Testis (tissue), 3 donors: ENCODE results near the gene IL7R. TPM values are rescaled to one million over a fixed set of nuclear protein-coding genes. Genes with fewer than 3 reads are reported as not detected.
"Not testable (repeated sequence)": the region's sequence is repeated elsewhere in the genome, so short reads cannot be mapped to it uniquely, and the experiment has no call there.

Experiments
- DNase-seq: peaks from one replicate; pipeline ENCODE4 v3.0.0-alpha.2; 2019
- H3K27ac ChIP-seq, 2 donors: fragments of 200-600 bp; sonication (generic); one replicate each; pipeline ENCODE4 v1.5.1; 2019
- H3K27me3 ChIP-seq: fragments of 200-600 bp; sonication (generic); one replicate; pipeline ENCODE4 v1.5.1; 2019
- H3K36me3 ChIP-seq: fragments of 200-600 bp; sonication (generic); one replicate; pipeline ENCODE4 v1.5.1; 2017; ENCODE audit warnings: low read depth; ENCODE audit errors: missing control alignments
- H3K4me1 ChIP-seq: fragments of 200-600 bp; sonication (generic); one replicate; pipeline ENCODE4 v1.5.1; 2019
- H3K4me3 ChIP-seq, 2 donors: fragments of 200-600 bp; sonication (generic); one replicate each; pipeline ENCODE4 v1.5.1; 2017 to 2019
- H3K9me3 ChIP-seq: fragments of 200-600 bp; sonication (generic); one replicate; pipeline ENCODE4 v1.5.1; 2017
- POLR2A ChIP-seq: fragments of 450-650 bp; IDR thresholded peaks from one replicate; pipeline ENCODE4 v1.6.1; 2017; ENCODE audit warnings: antibody characterized with exemption, mild to moderate bottlenecking, moderate library complexity
- WGBS, 2 donors: methylation state at CpG; one replicate each; pipeline ENCODE4 v1.1.5; 2018; 5-methylcytosine and 5-hydroxymethylcytosine counted together
- intact Hi-C: fragments of 100-400 bp; cut with DNase I; formaldehyde crosslinking; loops from one replicate; pipeline ENCODE4 v1.15.1; 2023; ENCODE audit warnings: low total_unique reads
- polyA plus RNA-seq: library from polyadenylated mRNA; stranded (reverse); fragments of 350-450 nt; fragmentation: Illumina TruSeq; extraction: RNeasy Lipid Tissue Mini Kit (QIAGEN cat#74804); gene quantifications from one replicate; pipeline ENCODE4 v1.2.3, GENCODE V29; 2014; ENCODE audit warnings: low read depth, low replicate concordance; ENCODE audit not compliant: insufficient read depth
- total RNA-seq, 2 donors: library from RNA; depleted of rRNA; stranded (reverse); fragments of >200 nt; gene quantifications; one replicate each; pipeline ENCODE4 v1.2.3, GENCODE V29; 2016
- TF ChIP-seq, protein P1 (sequence below), 3 experiments: fragments of 450-650 bp in 2 of 3; fragments of 200-600 bp in 1 of 3; sonication (generic) in 1 of 3; IDR thresholded peaks; one replicate each; pipeline ENCODE4 v1.5.1; 2016 to 2019; ENCODE audit warnings: antibody characterized with exemption in 3 of 3, mild to moderate bottlenecking in 2 of 3, moderate library complexity in 1 of 3

Gene IL7R
- total and polyA plus RNA-seq, 3 donors from 2014 or later = 7.6 to 17.5 (median 12.1) TPM

DNA sequence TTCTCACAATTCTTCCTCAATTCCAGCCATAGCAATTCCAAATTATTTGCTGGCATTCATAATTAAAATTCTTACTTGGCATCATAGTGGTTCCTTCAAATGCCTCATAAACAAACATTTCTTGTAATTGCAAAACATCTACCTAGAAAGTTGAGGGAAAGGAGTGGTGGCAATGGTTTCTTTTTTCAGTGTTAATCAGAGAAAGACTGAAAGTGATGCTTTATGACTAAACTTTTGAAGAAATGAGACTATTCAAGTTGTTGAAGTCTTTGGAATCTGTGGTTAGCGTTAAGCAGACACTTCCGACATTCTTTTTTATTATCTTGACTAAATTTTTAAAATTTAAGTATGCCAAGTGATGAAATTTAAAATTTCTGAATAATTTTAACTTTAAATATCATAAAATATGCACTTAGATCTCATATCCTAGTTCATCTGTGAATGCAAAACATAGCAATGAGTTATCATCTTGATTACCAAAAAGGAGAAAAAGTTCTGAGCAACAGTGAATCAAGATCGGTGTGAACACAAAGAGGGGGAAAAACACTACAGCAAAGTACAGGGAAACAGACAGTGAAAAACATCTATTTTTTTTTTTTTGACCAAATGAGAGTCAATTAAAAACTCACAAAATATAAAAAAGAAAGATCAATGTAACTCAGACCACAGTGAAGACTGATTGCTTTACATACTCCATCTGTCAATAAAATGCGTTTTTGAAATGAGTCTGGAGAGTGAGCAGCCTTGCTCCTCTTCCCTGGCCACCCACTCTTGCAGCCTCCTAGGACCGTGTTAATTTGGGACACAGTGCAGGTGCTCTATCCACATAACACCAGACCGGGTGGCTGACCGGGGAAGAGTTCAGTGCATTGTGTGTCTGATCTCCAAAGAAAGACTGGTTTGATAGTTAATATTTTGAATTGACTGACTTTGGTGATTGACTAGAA lies 20.6 kb upstream of the IL7R start:
- H3K4me3 ChIP-seq = no peak overlapping the region
- WGBS, 2 donors = 86% methylated on average over 7 of the region's 7 CpGs
- TF ChIP-seq POLR2A = no peak
- TF ChIP-seq, protein P1, sequence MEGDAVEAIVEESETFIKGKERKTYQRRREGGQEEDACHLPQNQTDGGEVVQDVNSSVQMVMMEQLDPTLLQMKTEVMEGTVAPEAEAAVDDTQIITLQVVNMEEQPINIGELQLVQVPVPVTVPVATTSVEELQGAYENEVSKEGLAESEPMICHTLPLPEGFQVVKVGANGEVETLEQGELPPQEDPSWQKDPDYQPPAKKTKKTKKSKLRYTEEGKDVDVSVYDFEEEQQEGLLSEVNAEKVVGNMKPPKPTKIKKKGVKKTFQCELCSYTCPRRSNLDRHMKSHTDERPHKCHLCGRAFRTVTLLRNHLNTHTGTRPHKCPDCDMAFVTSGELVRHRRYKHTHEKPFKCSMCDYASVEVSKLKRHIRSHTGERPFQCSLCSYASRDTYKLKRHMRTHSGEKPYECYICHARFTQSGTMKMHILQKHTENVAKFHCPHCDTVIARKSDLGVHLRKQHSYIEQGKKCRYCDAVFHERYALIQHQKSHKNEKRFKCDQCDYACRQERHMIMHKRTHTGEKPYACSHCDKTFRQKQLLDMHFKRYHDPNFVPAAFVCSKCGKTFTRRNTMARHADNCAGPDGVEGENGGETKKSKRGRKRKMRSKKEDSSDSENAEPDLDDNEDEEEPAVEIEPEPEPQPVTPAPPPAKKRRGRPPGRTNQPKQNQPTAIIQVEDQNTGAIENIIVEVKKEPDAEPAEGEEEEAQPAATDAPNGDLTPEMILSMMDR (IDR thresholded peaks at IDR 0.05) = no peak
- H3K4me1 ChIP-seq = no peaks in the 10 kb centered on the region
- no peaks in the 10 kb centered on the region for H3K9me3 ChIP-seq
- DNase-seq = no peak
- H3K27me3 ChIP-seq = no peaks in the 10 kb centered on the region
- H3K27ac ChIP-seq = no peak overlapping the region
- no peaks in the 10 kb centered on the region for H3K36me3 ChIP-seq
- intact Hi-C loops = no loop called here

DNA sequence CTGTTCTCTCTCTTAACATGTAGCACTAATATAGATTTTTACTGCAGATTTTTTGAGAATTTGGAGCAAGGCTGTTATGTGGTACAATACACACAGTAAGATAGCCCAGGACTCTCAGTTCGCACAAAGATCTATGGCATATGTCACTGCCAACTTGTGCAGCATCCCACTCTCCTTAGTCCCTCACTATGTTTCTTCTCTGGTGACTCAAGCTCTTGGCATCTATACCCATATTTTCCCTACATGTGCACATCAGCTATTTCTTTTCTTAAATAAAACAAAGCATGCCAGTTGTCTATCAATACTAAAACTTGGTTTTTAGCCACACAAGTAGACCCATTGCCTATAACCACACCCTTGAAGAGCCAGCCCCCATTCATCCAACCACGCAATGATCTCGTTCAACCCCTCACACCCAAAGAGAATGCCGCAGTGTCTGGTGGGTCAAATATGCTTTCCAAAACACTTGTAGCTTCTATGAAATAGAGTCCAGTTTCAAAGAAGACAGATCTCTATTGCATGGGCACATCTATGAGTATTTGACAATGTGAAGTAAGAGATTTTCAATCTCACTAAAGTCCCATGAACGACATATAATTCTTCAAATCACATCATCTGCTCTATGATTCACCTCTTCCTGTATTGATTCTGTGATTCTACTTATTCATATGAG lies 18.2 kb upstream of the IL7R start:
- H3K4me1 ChIP-seq = no peaks in the 10 kb centered on the region
- TF ChIP-seq, protein P1 (IDR thresholded peaks at IDR 0.05) = no peak
- no peak for TF ChIP-seq POLR2A
- WGBS, 2 donors = 94% methylated on average over 5 of the region's 5 CpGs
- no peak overlapping the region for H3K4me3 ChIP-seq
- H3K9me3 ChIP-seq = no peaks in the 10 kb centered on the region
- intact Hi-C loops = no loop called here
- H3K27me3 ChIP-seq = no peaks in the 10 kb centered on the region
- no peak overlapping the region for H3K27ac ChIP-seq
- no peaks in the 10 kb centered on the region for H3K36me3 ChIP-seq
- no peak for DNase-seq

DNA sequence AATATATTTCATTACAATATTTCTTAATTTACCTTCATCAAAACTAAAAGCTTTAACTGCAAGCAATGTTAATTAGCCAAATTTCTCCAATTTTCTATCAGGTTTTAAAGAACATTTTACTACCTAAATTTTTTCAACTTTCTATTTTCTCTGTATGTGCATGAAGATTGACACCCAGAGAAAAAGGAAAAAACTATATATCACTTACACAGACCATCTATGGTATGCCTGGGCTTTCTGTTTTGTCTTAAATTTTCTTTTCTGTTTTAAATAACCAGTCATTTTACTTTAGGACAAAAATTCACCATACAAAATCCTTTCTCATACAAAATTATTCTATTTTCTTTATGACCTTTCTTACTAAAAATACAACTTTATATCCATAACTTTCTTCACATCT lies 13.8 kb upstream of the IL7R start:
- Histone ChIP-seq H3K4me1 (no peaks in the 10 kb centered on the region), H3K36me3 (no peaks in the 10 kb centered on the region), H3K4me3 (no peak overlapping the region), H3K27ac (no peak overlapping the region), H3K27me3 (no peaks in the 10 kb centered on the region), H3K9me3 (no peaks in the 10 kb centered on the region)
- no peak for DNase-seq
- intact Hi-C loops = no loop called here
- TF ChIP-seq POLR2A = no peak
- TF ChIP-seq, protein P1 (IDR thresholded peaks at IDR 0.05) = no peak

DNA sequence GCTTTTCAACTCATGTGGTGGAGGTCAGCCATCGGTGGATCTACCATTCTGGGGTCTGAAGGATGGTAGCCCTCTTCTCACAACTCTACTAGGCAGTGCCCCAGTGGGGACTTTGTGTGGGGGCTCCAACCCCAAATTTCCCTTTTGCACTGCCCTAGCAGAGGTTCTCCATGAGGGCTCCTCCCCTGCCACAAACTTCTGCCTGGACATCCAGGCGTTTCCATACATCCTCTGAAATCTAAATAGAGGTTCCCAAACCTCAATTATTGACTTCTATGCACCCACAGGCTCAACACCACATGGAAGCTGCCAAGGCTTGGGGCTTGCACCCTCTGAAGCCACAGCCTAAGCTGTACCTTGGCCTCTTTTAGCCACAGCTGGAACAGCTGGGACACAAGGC lies 11.2 kb upstream of the IL7R start:
- H3K4me1 ChIP-seq, H3K9me3 ChIP-seq, intact Hi-C loops, H3K27me3 ChIP-seq, DNase-seq, H3K36me3 ChIP-seq, H3K27ac ChIP-seq, H3K4me3 ChIP-seq: not testable (repeated sequence)
- WGBS, 2 donors = 88 to 90% methylated on average over 2 of the region's 2 CpGs

DNA sequence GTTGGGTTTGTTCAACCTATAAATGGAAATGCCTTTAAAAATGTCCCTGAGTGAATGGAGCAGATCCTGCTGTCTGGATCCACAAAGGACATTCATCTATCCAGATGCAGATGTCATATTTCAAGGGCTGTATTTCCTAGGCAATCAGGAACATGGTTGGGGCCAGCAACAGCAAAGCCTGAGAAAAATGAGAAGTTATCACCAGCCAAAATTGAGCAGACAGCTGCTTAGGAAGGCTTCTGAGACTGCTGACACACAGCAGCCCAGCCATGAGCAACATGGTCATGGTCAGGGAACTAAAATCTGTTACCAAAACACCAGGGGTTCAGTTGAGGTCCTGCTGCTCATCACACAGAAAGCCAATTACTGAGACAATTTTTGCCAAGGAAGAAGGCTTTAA lies 9.2 kb upstream of the IL7R start:
- H3K36me3 ChIP-seq = no peaks in the 10 kb centered on the region
- TF ChIP-seq, protein P1 (IDR thresholded peaks at IDR 0.05) = no peak
- TF ChIP-seq POLR2A = no peak
- H3K27me3 ChIP-seq = no peaks in the 10 kb centered on the region
- no peak overlapping the region for H3K27ac ChIP-seq
- intact Hi-C loops = no loop called here
- no peaks in the 10 kb centered on the region for H3K9me3 ChIP-seq
- H3K4me3 ChIP-seq = no peak overlapping the region
- DNase-seq = no peak
- H3K4me1 ChIP-seq = peaks cover 9% of the 10 kb centered on the region
